Measurements from ENCODE around the gene FETUB. TPM values are rescaled to one million over a fixed set of nuclear protein-coding genes. Genes with fewer than 3 reads are reported as not detected.

FETUB gene, protein sequence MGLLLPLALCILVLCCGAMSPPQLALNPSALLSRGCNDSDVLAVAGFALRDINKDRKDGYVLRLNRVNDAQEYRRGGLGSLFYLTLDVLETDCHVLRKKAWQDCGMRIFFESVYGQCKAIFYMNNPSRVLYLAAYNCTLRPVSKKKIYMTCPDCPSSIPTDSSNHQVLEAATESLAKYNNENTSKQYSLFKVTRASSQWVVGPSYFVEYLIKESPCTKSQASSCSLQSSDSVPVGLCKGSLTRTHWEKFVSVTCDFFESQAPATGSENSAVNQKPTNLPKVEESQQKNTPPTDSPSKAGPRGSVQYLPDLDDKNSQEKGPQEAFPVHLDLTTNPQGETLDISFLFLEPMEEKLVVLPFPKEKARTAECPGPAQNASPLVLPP
- total RNA-seq = not detected in 2 replicates

DNA sequence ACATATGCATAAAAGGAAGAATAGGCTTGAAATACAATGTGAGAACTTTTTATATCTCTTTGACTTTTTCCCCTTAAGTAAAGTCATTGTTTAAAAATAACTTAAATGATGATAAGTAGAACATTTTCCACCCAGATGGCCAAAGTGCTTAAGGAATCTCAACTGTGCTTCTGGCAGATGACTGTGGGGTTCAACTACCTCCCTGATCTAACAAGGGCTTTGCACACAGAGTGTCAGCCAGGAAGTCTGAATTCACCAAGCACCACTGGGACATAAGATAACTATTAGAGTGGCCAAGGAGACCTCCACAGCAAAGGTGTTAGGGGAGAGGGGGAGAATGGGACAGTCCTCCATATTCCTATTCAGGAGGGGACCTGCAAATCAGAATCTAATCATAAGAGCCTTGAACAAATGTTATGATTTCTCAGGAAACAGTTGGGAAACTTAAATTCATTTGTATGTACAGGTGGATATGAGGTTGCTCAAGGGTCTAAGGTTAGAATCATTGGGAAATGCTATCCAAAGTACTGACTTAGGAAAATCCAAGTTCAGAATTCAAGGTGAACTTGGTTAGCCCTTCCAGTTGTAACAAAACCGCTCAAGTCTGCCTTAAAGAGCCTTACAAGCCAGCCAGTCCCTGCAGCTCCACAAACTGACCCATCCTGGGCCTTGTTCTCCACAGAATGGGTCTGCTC, at the start of gene FETUB:
FETUB (plus strand) TSS at position 622 of the 695 bp plus-strand sequence; CDS start at position 684, 62 bp downstream.
- DNase-seq (ENCODE audit: low read depth in 2 of 2) = no peak

DNA sequence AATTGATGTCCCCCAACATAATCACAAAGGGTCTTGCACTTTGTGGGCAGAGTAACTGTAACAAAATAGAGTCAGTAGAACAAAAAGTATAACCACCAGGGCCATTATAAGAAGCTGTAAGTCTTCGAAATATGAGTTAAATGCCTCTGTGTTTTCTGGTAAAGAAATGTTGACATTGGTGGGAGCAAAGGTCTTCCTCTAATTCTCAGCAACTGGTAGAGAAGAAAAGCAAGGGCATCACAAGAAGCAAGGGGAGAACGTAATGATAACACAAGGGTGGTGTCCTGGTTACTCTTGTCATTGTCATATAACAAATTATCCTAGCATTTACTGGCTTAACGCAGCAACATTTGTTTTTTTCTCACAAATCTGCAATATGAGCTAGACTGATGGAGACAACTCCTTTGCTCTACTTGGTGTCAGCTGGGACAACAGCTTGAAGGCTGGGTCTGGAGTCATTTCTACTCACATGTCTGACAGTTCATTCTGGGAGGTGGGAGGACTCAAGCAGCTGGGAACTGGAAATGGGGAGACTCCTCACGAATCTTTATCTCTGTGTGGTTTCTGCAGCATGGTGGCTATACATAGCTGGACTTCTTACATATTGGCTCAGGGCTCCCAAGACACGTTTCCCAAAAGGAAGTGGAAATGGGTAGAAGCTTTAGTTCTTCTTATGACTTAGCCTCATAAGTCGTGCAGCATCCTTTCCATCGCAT, 49.5 kb upstream of the FETUB start:
- DNase-seq (ENCODE audit: low read depth in 2 of 2) = no peak

DNA sequence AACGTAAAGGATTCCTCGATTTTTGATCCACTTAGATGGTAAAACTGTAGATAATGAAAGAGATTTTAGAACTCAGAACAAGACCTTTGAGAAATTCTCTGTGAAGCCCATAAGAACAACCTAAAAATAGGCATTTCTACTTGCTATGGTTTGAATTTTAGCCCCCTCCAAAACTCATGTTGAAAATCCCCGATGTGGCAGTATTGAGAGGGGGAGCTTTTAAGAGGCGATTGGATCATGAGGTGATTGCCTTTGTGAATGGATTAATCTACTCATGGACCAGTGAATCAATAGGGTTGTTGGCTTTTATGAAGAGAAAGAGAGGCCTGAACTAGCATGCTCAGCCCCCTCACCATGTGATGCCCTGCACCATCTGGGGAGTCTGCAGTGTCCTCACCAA, 47.5 kb upstream of the FETUB start:
- DNase-seq (ENCODE audit: low read depth in 2 of 2) = no peak

DNA sequence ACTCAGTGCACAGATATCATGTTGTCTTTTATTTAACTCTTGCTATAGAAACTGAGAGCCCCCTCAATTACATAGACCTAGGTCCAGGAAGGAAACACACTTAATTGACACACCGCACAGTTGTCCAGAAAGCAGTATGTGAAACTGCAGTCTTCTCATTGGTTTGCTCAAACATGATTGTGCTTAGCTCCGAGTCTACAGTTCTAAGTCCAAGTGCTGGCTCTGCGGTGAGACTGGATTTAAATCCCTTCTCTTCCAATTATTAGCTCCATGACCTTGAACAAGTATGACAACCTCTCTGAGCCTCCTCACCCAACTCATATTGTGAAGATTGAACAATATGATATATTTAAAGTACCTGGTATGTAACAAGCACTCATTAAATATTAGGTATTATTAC, 46.3 kb upstream of the FETUB start:
- no peak for DNase-seq (ENCODE audit: low read depth in 2 of 2)

DNA sequence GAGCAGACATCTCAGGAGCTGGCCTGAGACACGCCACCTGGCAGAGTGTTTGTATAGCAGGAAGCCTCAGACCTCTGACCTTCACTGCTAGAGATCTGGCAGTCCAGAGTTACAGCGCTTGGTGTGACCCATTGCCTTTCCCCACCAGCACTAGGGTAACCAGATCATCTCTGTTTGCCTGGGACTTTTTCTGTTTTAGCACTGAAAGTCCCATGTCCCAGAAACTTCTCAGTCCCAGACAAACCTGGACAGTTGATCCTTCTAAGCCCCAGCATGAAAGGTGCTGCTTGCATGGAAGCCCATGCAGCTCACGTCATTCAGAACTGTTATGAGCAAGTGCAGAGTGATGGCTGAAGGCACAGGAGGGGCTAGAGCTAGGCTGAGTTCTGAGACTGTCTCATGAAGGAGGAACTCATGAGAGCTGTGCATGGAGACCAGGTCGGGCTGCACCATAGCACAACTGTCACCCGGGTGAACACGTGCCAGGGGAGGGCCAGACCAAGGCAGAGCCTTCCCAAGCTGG, 45.5 kb upstream of the FETUB start:
- DNase-seq (ENCODE audit: low read depth in 2 of 2) = no peak

DNA sequence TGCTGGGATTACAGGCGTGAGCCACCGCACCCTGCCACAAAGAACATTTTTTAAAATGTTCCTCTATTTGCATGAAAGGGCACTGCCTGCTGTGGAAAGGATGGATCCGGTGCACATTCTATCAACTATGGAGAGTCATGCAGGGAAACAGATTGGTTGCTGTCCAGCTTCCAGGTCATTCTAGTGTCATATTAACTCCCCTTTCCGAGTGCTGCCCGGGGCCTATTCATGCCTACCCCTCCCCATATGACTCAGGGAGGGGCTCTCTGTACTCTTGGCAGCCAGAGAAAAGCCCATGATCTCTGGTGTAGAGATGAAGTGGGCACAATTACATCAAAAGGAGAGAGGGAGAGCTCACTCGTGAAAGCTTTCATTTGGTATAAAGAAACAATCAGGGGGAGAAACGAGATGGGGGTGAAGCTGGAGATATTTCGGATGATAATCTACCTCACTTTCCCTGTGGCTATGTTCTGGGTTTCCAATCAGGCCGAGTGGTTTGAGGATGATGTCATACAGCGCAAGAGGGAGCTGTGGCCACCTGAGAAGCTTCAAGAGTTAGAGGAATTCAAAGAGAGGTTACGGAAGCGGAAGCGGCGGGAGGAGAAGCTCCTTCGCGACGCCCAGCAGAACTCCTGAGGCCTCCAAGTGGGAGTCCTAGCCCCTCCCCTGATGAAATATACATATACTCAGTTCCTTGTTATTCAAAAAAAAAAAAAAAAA, 43.5 kb upstream of the FETUB start:
- no peak for DNase-seq (ENCODE audit: low read depth in 2 of 2)

DNA sequence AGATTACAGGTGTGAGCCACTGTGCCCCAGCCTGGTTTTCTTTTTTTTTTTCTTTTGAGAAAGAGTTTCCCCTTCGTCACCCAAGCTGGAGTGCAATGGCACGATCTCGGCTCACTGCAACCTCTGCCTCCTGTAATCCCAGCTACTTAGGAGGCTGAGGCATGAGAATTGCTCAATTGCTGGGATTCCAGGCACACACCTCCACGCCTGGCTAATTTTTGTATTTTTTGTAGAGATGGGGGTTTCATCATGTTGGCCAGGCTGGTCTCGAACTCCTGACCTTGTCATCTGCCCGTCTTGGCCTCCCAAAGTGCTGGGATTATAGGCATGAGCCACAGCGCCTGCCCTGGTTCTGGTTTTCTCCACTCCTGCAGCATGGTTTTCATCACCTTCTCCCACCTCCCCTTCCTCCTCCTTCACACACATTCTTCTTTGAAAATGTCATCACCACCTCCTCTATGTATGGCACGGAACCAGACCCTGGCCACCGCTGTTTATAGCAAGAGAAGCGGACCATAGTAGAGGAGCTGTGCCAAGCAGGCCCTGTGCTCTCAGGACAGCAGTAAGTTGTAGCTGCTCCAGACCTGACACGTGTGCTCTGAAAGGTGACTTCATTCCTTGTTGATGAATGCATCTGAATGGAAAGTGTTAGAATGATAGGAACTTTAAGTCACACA, 42.0 kb upstream of the FETUB start:
- no peak for DNase-seq (ENCODE audit: low read depth in 2 of 2)

DNA sequence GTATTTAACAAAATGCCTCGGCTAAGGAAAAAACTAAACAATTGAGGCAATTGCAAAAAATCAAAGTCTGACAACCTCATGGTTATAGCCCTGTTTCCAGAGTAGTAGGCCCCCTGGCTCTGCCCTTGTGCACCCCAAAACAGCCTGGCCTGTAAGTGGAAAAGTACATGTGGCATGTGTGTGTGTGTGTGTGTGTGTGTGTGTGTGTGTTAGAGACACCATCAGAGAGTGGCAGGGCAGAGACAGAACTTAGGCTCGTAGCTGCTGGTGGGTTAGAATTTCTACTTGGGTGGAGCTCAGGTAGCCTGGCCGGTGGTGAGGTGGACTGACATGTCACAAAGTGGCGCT, 41.4 kb upstream of the FETUB start:
- no peak for DNase-seq (ENCODE audit: low read depth in 2 of 2)

DNA sequence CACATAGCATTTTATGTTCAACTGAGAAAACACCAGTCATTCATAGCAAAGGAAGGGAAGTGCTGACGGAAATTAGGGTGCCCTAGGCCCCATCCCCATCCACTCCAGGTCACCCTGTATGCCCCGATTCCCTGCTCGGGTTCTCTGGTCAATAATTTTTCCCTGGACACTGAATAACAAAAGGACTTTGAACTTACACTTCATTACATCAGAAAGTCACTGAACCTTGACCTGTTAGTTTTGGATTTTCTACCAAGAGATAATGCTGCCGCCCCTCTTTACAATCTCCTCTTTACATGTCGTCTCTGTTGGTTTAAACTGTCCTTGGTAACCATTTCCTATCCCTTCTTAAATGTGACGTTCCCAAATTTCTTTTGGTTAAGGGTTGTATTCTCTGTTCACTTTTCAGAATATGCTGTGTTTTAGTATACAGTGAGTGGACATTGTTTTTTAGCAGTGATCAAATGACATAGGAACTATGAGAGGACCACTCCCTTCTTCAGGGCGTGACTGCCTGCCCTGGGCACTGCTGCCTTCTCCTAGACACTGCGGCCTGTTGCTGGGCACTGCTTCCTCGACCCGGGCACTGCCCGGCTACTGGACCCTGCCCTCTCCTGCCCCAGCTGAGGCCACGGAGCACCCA, 40.9 kb upstream of the FETUB start:
- no peak for DNase-seq (ENCODE audit: low read depth in 2 of 2)

DNA sequence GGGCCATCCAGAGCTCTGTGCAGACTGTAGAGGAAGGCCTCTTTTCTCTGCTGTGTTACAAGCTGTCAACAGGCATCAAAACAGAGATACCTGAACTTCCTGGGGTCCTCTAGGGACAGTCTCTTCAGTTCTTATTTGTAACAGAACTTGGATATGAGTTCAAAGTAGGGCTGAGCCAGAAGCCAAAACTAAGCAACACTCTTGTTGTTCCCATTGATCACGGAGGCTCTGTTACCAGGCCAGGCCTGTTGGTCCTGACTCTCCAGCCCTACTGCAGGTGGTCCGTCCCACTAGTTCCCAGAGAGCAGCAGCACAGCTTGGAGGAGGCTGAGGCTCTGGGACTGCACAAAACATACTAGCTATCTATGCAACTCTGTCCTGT, 40.4 kb upstream of the FETUB start:
- DNase-seq (ENCODE audit: low read depth in 2 of 2) = no peak

DNA sequence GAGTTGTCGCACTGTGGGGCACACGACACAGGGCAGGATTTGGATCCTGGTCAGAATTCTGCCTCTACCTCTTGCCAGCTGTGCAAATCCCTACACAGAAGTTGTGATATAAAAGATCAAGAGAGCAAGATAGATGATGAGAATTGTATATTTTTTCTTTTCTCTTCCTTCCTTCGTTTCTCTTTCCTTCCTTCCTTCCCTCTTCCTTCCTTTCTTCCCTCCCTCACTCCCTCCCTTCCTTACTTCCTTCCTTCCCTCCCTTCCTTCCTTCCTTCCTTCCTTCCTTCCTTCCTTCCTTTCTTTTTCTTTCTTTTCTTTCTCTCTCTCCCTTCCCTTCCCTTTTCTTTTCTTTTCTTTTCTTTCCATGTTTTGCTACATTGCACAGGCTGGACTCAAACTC, 39.3 kb upstream of the FETUB start:
- no peak for DNase-seq (ENCODE audit: low read depth in 2 of 2)

DNA sequence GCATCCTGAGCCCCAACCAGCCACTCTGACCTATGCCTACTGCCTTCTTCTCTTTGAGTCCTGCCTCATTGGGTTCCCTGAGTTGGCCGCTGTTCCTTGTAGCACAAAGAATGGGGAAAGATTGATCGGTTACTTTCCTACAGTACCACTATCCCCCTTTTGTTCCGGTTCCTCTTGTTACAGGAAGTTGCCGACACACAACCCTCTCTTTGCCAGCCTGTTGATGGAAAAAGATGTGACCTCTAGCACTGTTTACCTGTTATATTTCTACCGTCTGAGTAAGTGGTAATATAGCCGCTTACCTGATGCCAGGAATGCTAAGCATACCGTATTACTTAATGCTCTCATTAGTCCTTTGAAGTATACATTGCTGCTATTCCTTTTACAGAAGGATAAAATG, 37.0 kb upstream of the FETUB start:
- no peak for DNase-seq (ENCODE audit: low read depth in 2 of 2)

DNA sequence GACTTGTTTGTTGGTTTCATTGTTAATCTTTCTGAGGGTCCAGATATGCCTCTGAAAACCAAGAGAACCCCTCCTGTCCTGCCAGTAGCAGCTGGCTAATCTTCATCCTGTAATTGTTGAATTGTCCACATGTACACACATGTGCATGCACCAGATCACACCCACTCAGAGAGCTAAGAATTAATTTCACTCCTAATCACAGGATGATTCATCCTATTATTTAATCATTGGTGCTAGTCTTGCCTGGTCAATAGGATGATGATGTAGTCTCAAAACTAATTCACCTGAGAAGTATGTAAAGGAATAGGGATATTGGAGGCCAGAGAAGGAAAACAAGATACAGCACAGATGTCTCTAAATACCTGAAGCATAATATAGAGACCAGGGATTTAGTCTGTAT, 35.1 kb upstream of the FETUB start:
- DNase-seq (ENCODE audit: low read depth in 2 of 2) = no peak

DNA sequence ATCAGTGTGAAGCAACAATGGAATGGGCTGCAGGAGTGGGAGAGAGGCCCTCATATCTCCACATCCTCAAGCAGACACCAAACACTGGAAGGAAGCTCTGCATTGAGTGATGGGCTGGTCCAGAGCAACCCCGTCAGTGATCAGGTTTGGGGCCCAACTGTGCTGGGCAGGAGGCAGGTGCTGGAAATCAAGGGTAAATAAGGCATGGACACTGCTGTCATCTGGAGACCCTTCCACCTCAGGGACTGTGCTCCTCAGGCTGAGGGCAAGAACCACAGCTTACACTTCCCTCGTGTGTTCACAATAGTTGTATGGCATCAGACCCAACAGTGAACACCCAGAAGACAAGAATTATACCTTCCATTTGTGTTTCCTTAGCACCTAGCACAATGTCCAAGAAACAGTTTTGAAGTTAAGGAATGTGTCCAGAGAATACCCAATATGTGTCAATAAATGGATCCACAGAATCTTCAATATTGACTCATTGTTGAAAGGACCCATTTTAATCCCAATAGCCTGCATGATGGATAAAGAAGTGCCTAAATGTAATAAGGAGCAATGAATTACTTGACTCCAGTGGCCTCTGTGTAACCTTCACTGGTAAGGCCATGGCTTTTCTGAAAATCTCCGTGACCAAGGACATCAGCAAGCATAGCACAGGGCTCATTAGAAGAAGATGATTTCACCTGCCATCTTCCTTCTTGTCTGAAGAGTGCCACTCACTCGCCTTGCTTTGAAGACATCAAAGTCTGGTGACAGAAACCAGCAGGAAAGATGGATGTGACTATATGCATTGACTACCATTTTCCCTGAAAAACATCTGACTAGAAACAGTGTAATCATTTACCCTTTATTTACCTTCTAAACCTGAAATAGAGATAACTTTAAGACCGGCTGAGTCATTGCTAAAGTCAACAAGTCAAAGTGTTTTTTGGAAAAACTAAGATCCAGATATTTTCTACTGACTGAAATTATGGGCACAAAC, 34.3 kb upstream of the FETUB start:
- no peak for DNase-seq (ENCODE audit: low read depth in 2 of 2)

DNA sequence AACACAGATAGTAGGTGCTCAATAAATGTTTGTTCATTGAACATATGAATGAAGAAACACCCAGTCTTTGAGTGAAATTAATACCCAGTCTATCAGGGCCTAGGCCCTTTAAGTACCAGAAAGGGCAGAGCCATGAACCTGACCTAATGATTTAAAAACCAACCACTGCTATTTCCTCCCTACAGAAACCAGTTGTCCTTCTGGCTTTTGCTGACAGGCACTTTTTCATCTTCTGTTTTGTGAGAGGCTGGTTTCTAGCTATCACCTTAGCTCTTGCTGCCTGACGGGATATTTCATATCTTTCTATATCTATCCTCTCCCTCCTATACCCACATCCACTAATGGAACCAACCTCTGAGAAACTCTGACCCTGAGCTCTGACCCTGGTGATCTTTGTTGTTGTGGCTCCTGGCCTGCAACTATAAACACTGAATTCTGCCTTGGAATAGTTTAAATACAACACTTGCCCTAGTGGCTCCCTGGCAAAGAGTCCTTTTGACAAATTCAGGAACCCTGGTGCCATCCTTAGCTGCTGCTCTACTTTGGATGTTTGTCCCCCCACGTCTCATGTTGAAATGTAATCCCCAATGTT, 31.5 kb upstream of the FETUB start:
- DNase-seq (ENCODE audit: low read depth in 2 of 2) = no peak

DNA sequence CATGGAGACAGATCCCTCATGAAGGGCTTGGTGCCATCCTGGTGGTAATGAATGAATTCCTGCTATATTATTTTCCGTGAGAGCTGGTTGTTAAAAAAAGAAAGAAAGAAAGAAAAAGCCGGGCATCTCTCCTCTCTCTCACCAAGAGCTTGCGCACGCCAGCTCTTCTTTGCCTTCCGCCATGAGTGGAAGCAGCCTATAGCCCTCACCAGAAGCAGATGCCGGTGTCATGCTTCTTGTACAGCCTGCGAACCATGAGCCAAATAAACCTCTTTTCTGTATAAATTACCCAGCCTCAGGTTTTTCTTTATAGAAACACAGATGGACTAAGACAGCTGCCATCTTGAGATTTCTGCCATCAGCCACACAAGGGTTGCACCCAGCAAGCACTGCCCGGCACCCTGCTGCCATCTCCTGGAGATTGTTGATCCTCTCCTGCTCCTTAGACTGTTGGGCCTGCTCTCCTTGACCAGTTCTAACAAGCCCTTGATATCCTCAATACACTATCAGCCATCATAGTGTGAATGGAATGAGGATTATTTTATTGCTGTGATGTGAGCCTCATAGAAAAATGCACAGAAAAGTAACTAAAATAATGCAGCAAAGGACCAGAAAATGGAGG, 30.8 kb upstream of the FETUB start:
- DNase-seq (ENCODE audit: low read depth in 2 of 2) = peak in 1 of 2 donors; percentile 36

DNA sequence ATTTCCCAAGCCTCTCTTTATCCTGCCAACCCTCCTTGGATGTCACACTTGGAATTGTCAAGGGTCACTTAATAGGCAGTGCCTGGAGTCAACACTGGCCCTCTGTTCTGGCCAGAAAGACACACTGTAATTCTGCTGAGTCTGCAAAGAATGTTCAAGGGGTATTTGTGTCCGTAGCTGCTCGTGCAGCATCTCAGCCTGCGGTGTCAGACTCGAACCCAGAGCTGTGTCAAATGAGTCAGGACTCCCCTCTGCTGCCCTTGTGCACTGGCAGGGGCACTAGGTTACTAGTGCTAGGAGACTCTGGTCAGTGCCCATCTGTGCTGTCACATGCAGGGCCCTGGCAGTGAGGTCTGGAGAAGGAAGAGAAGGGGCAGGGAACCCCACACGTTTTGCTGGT, 28.1 kb upstream of the FETUB start:
- no peak for DNase-seq (ENCODE audit: low read depth in 2 of 2)

Measured in lung microvascular endothelial cell (primary cell).